Stimulated activated naive CD8-positive, alpha-beta T cell treated with anti-CD3 and anti-CD28 coated beads, Interleukin-15, amount 100 ng/mL, for 72 hours (primary cell): ENCODE results near the gene GPC1.

Experiments
- ATAC-seq: fragments of 150-1000 bp; cut with Tn5 transposase; 2 replicates; pipeline ENCODE4 v1.10.0; 2021; ENCODE audit warnings: mild to moderate bottlenecking, moderate library complexity
- DNase-seq, 2 donors: peaks; one replicate each; pipeline ENCODE4 v3.0.0; 2021 to 2022
- H3K27ac Mint-ChIP-seq, 2 donors: one replicate each; pipeline ENCODE4 v1.8.0; 2022; ENCODE audit warnings: mild to moderate bottlenecking in 2 of 2, mixed read lengths in 2 of 2, moderate library complexity in 2 of 2
- H3K27me3 Mint-ChIP-seq: one replicate; pipeline ENCODE4 v1.8.0; 2022; ENCODE audit warnings: mixed read lengths
- H3K4me1 Mint-ChIP-seq: one replicate; pipeline ENCODE4 v1.8.0; 2022; ENCODE audit warnings: mild to moderate bottlenecking, mixed read lengths
- H3K4me3 Mint-ChIP-seq, 2 donors: one replicate each; pipeline ENCODE4 v1.8.0; 2022; ENCODE audit warnings: mild to moderate bottlenecking in 2 of 2, mixed read lengths in 2 of 2, moderate library complexity in 1 of 2
- H3K9me3 Mint-ChIP-seq, 2 donors: one replicate each; pipeline ENCODE4 v1.8.0; 2022; ENCODE audit warnings: mixed read lengths in 2 of 2

GPC1 gene

DNA sequence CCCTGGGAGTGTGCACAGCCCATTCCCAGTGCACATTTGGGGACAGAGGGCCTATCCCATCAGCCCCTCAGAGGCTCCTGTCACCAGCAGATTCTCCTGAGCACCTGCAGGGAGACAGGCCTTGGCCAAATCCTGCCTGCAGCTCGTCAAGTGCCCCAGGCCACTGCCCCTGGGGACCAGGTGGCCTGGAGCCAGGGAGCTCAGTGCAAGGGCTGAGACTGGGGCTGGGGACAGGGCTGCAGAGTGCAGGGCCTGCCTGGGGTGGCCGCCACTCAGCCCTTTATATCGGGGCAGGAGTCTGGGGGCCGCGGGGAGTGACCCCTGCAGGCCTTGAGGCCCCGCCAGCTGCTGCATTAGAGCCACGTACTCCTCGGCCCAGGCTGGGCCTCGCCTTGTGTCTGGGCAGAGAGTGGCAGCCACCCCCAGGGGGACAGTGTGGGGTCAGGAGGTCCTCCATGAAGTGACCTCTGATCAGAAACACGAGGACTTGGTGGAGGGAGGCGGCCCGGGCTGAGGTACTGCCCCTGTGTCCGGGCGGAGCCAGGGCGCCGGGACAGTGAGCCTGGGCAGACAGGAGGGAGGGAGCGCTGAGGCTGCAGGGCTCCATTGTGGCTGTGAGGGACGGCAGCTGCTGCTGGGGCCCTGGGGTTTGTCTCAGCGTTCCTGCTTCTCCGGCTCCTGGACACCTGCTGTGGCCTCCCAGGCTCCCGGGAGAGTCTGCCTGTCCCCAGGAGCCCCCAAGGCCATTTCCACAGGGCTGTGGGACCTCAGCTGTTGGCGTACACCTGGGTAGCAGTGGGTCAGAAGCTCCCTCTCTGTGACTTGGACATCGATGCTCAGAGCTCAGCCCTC lies 24.2 kb downstream of the GPC1 start:
- Mint-ChIP-seq H3K9me3 (no peaks in the 10 kb centered on the region), H3K4me1 (peaks cover 5% of the 10 kb centered on the region), H3K27me3 (peaks cover 35% of the 10 kb centered on the region), H3K4me3 (no peak overlapping the region), H3K27ac (no peak overlapping the region)
- ATAC-seq (no peak), DNase-seq (no peak)

DNA sequence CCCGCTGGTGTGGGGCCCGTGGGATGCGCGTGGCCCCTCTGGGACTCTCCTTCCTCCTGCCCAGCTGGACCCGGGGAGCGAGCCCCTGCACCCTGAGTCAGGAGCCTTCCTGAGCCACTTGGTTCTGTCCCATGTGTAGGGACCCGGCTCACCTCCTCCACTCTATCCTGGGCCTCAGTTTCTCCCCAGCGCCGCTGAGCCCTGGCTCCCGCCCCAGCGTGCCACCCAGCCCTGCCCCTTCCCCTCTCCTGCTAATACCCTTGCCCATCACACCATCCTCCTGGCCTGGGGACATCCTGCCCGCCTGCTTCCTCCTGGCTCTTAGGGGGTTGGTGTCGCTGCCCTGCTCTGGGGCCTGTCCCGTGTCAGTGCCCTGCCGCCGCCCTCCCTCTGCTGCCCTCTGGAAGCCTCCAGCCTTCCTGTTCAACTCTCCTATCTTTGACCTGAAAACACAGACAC lies 24.8 kb downstream of the GPC1 start:
- ATAC-seq (no peak), DNase-seq (no peak)
- peaks cover 29% of the 10 kb centered on the region for H3K27me3 Mint-ChIP-seq
- no peaks in the 10 kb centered on the region for H3K4me1 Mint-ChIP-seq
- no peak overlapping the region for H3K4me3 Mint-ChIP-seq
- peak overlapping the region in 1 of 2 donors; percentile 38 for H3K27ac Mint-ChIP-seq
- H3K9me3 Mint-ChIP-seq, result no peaks in the 10 kb centered on the region

DNA sequence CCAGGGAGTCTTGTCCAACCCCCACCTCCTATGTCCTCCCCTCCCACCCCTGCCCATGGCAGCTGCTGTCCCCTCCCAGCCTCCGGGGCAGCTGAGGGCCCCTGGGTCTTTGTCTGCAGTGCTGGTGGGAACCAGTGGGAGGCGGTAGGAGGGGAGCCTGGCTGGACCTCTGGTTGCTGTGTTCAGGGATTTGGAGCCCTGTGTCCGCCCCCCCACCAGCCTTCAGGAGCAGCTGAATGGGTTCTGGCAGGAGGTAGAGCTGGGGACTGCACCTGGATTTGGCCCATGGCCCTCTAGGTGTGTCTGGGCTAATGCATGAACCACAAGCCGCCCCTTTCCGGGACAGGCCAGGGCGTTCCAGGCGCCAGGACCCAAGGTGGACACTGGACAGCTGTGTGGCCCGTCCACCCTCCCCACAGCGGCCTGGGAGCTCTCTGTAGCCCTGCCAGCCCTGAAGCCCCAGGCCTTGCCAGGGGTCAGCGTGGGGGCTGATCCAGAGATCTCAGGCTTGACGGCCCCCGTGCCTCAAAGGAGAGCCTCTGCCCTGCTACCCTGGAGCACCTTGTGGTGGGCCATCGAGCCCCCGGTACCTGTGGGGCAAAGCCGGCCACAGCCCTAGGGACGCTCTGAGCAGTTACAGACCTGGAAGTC lies 25.4 kb downstream of the GPC1 start:
- H3K4me3 Mint-ChIP-seq, result no peak overlapping the region
- H3K4me1 Mint-ChIP-seq, result no peaks in the 10 kb centered on the region
- peak overlapping the region in 1 of 2 donors; percentile 54 for H3K27ac Mint-ChIP-seq
- DNase-seq (no peak), ATAC-seq (peak; percentile 2)
- H3K27me3 Mint-ChIP-seq, result peaks cover 22% of the 10 kb centered on the region
- no peaks in the 10 kb centered on the region for H3K9me3 Mint-ChIP-seq

DNA sequence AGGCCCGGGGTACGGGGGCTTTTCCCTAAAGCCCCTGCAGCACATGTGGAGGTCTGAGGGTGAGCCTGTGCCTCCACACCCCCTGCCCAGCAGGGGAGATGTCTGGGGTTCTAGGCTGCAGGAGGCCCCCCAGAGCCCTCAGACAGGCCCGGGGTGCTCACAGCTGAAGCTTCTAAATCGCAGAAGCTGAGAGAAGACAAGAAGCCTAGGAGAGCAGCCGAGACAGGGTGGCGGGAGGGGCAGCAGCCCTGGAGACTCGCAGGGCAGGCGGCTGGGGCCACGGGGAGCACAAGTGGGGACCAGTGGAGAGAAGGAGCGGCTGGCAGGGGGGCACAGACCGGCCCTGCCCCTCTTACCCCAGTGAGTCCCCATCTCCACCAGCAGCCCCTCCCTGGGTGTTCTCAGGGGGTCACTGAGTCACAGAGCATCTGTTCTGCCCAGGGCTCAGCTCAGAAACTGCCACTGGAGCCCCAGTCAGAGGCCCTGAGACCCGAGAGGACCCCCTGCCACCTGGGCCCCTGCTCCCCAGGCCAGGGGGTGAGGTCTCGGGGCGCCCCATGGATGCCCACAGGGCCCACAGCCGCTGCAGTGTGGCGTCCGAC lies 26.1 kb downstream of the GPC1 start:
- H3K4me3 Mint-ChIP-seq, result no peak overlapping the region
- H3K27me3 Mint-ChIP-seq, result peaks cover 16% of the 10 kb centered on the region
- H3K9me3 Mint-ChIP-seq, result no peaks in the 10 kb centered on the region
- H3K27ac Mint-ChIP-seq, result peak overlapping the region in 1 of 2 donors; percentile 54
- no peaks in the 10 kb centered on the region for H3K4me1 Mint-ChIP-seq
- no peak for ATAC-seq
- no peak for DNase-seq

DNA sequence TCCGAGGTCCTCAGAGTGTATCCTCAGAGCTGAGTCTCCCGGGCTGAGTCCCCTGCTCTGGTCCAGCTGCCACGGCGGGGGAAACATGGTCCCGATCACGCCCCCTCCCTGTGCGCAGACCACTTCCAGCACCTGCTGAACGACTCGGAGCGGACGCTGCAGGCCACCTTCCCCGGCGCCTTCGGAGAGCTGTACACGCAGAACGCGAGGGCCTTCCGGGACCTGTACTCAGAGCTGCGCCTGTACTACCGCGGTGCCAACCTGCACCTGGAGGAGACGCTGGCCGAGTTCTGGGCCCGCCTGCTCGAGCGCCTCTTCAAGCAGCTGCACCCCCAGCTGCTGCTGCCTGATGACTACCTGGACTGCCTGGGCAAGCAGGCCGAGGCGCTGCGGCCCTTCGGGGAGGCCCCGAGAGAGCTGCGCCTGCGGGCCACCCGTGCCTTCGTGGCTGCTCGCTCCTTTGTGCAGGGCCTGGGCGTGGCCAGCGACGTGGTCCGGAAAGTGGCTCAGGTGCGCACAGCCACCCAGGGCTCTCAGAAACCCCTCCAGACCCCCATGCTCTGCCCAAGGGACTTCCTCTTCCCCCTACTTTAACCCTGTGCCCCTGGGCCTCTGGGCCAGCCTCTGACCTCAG lies 26.7 kb downstream of the GPC1 start:
- no peak for ATAC-seq
- no peak overlapping the region for H3K27ac Mint-ChIP-seq
- no peak for DNase-seq
- H3K27me3 Mint-ChIP-seq, result peaks cover 10% of the 10 kb centered on the region
- no peak overlapping the region for H3K4me3 Mint-ChIP-seq
- no peaks in the 10 kb centered on the region for H3K4me1 Mint-ChIP-seq
- H3K9me3 Mint-ChIP-seq, result no peaks in the 10 kb centered on the region

DNA sequence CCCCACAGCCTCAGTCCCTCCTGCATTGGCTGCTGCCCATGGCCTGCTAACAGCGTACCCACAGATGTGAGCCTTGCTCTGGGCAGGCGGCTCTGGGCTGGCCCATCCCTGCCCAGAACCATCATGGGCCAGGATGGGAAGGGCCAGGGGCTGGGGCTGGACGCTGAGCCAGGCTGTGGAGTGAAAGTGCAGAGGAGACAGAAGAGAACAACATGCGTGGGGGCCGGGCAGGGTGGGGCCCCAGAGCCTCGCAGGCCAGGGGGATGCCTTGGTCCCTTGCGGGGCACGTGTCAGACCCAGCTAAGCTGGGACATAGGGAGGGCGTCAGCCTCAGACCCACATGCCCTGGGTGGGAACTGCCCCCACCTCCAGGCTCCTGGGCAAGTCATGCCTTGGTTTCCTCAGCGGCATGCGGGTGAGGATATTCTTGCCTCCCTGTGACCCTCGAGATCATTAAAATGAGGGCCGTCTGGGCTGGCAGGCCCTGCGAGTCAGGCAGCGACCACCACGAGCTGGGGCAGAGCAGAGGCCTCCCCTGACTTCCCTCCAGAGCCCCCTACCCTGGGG lies 27.3 kb downstream of the GPC1 start:
- peaks cover 4% of the 10 kb centered on the region for H3K27me3 Mint-ChIP-seq
- no peak overlapping the region for H3K4me3 Mint-ChIP-seq
- no peak for DNase-seq
- no peak overlapping the region for H3K27ac Mint-ChIP-seq
- no peak for ATAC-seq
- H3K9me3 Mint-ChIP-seq, result no peaks in the 10 kb centered on the region
- no peaks in the 10 kb centered on the region for H3K4me1 Mint-ChIP-seq

DNA sequence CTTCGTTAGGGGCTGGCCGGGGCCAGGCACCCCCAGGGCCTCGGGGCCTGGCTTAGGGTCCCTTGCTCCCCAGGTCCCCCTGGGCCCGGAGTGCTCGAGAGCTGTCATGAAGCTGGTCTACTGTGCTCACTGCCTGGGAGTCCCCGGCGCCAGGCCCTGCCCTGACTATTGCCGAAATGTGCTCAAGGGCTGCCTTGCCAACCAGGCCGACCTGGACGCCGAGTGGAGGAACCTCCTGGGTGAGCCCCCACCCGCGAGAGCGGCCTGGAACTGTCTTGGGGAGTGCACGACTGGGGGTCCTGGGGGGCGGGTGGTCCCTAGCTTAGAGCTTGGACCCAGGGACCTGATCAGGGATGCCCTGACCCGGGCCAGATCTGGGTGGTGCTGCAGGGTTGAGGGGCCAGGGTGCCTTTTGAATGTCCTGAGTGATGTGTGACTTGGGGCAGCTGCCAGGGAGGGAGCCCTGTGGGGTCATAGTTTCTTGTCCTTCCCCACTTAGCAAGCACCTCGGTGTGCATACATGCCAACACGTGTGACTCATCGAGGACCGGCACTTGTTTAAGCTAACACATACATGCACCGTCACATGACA lies 27.9 kb downstream of the GPC1 start:
- no peaks in the 10 kb centered on the region for H3K9me3 Mint-ChIP-seq
- no peak overlapping the region for H3K27ac Mint-ChIP-seq
- H3K27me3 Mint-ChIP-seq, result no peaks in the 10 kb centered on the region
- DNase-seq, result peak in 1 of 2 donors; percentile 8
- no peak overlapping the region for H3K4me3 Mint-ChIP-seq
- ATAC-seq, result no peak
- H3K4me1 Mint-ChIP-seq, result no peaks in the 10 kb centered on the region

DNA sequence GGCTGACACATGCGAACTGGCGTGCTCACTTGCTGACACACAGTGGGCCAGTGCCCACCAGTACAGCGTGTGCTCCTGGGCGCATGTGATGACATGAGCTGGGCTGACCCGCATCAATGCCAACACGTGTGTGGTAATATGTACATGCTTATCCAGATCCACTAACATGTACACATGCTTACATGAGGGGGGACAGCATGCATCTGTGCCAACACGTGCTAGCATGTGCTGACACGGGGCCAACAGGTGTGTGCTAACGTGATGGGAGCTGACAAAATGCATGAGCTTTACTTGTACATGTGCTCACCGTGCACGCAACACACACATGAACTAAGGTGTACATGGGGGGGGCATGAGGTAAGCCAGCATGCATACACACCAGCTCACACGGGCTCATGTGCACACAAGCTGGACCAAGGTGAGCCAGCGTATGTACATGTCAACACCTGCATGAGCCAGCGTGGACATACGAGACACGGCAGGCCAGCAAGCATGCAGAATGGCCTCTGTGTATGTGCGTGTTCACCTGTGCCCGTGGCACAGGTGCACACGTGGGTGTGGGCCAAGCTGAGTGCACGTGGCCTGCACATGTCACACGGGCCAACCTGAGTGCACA lies 28.5 kb downstream of the GPC1 start:
- Mint-ChIP-seq H3K9me3 (no peaks in the 10 kb centered on the region), H3K4me1 (no peaks in the 10 kb centered on the region), H3K27ac (no peak overlapping the region), H3K27me3 (no peaks in the 10 kb centered on the region), H3K4me3 (no peak overlapping the region)
- no peak for DNase-seq
- ATAC-seq, result no peak

DNA sequence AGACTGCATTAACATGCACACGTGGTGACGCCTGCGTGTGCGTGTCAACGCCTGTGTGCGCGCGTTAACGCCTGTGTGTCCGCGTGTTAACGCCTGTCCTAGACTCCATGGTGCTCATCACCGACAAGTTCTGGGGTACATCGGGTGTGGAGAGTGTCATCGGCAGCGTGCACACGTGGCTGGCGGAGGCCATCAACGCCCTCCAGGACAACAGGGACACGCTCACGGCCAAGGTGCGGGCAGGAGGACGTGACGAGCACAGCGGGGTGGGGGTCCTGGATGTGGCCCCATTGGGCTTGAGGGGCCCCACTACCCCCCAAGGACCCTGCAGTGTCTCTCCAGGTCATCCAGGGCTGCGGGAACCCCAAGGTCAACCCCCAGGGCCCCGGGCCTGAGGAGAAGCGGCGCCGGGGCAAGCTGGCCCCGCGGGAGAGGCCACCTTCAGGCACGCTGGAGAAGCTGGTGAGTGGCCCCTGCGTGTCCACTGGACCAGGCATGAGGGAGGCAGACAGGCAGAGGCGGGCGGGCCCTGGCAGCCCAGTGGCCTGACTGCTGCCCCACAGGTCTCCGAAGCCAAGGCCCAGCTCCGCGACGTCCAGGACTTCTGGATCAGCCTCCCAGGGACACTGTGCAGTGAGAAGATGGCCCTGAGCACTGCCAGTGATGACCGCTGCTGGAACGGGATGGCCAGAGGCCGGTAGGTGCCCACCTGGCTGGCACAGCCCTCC lies 29.2 kb downstream of the GPC1 start:
- no peak overlapping the region for H3K4me3 Mint-ChIP-seq
- no peaks in the 10 kb centered on the region for H3K9me3 Mint-ChIP-seq
- DNase-seq (no peak), ATAC-seq (no peak)
- H3K27ac Mint-ChIP-seq, result peak overlapping the region in 1 of 2 donors; percentile 19
- H3K27me3 Mint-ChIP-seq, result no peaks in the 10 kb centered on the region
- H3K4me1 Mint-ChIP-seq, result no peaks in the 10 kb centered on the region

DNA sequence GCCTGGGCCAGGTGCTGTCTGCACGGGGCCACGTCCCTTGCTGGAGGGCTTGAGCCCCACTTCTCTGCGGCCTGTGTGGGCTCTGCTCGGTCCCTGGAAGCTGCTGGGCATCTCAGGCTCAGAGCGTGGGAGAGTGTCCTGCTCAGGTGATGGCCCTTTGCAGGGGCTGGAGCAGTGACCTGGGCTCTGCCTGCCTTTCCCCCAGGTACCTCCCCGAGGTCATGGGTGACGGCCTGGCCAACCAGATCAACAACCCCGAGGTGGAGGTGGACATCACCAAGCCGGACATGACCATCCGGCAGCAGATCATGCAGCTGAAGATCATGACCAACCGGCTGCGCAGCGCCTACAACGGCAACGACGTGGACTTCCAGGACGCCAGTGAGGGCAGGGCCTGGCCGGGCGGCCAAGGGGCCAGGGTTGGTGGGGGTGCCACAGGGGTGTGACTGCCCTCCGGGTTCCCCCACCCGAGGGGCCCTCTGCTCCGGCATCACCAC lies 29.9 kb downstream of the GPC1 start:
- H3K9me3 Mint-ChIP-seq, result no peaks in the 10 kb centered on the region
- ATAC-seq (peak; percentile 12), DNase-seq (peak in 1 of 2 donors; percentile 10)
- no peak overlapping the region for H3K4me3 Mint-ChIP-seq
- H3K4me1 Mint-ChIP-seq, result no peaks in the 10 kb centered on the region
- peak overlapping the region in 1 of 2 donors; percentile 19 for H3K27ac Mint-ChIP-seq
- no peaks in the 10 kb centered on the region for H3K27me3 Mint-ChIP-seq

DNA sequence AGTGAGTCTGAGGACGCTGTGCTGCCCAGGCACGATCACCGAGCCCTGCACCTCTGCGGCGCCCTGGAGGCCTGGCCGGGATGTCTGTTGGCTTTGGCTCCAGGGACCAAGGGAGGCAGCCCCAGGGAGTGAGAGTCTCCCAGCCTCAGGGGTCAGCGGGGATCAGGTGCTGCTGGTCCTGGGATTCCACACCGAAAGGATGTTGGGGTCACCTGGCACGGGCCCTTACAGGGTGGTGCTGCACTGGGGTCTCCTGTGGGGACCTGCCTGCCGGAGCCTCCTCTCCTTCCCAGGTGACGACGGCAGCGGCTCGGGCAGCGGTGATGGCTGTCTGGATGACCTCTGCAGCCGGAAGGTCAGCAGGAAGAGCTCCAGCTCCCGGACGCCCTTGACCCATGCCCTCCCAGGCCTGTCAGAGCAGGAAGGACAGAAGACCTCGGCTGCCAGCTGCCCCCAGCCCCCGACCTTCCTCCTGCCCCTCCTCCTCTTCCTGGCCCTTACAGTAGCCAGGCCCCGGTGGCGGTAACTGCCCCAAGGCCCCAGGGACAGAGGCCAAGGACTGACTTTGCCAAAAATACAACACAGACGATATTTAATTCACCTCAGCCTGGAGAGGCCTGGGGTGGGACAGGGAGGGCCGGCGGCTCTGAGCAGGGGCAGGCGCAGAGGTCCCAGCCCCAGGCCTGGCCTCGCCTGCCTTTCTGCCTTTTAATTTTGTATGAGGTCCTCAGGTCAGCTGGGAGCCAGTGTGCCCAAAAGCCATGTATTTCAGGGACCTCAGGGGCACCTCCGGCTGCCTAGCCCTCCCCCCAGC lies 30.5 kb downstream of the GPC1 start:
- H3K9me3 Mint-ChIP-seq, result no peaks in the 10 kb centered on the region
- ATAC-seq (no peak), DNase-seq (peak in 1 of 2 donors; percentile 9)
- no peaks in the 10 kb centered on the region for H3K4me1 Mint-ChIP-seq
- no peak overlapping the region for H3K27ac Mint-ChIP-seq
- no peaks in the 10 kb centered on the region for H3K27me3 Mint-ChIP-seq
- H3K4me3 Mint-ChIP-seq, result no peak overlapping the region

DNA sequence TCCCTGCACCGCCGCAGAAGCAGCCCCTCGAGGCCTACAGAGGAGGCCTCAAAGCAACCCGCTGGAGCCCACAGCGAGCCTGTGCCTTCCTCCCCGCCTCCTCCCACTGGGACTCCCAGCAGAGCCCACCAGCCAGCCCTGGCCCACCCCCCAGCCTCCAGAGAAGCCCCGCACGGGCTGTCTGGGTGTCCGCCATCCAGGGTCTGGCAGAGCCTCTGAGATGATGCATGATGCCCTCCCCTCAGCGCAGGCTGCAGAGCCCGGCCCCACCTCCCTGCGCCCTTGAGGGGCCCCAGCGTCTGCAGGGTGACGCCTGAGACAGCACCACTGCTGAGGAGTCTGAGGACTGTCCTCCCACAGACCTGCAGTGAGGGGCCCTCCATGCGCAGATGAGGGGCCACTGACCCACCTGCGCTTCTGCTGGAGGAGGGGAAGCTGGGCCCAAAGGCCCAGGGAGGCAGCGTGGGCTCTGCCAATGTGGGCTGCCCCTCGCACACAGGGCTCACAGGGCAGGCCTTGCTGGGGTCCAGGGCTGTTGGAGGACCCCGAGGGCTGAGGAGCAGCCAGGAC lies 31.2 kb downstream of the GPC1 start:
- H3K27ac Mint-ChIP-seq, result peak overlapping the region in 1 of 2 donors; percentile 67
- H3K4me1 Mint-ChIP-seq, result no peaks in the 10 kb centered on the region

DNA sequence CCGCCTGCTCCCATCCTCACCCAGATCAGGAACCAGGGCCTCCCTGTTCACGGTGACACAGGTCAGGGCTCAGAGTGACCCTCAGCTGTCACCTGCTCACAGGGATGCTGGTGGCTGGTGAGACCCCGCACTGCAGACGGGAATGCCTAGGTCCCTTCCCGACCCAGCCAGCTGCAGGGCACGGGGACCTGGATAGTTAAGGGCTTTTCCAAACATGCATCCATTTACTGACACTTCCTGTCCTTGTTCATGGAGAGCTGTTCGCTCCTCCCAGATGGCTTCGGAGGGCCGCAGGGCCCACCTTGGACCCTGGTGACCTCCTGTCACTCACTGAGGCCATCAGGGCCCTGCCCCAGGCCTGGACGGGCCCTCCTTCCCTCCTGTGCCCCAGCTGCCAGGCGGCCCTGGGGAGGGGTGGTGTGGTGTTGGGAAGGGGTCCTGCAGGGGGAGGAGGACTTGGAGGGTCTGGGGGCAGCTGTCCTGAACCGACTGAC lies 31.7 kb downstream of the GPC1 start:
- Mint-ChIP-seq H3K4me3 (no peak overlapping the region), H3K27ac (no peak overlapping the region), H3K4me1 (no peaks in the 10 kb centered on the region), H3K9me3 (no peaks in the 10 kb centered on the region), H3K27me3 (no peaks in the 10 kb centered on the region)
- ATAC-seq (peak; percentile 27), DNase-seq (no peak)

More for the DNA sequence above, 31.2 kb downstream of the GPC1 start:
- ATAC-seq (peak; percentile 28), DNase-seq (peak in 1 of 2 donors; percentile 9)
- Mint-ChIP-seq H3K27me3 (no peaks in the 10 kb centered on the region), H3K4me3 (no peak overlapping the region), H3K9me3 (no peaks in the 10 kb centered on the region)
